ENCODE results near the gene LYSMD4. TPM values are rescaled to one million over a fixed set of nuclear protein-coding genes. Genes with fewer than 3 reads are reported as not detected.

LYSMD4 gene
- total and polyA plus RNA-seq, 4 donors: 3.9 to 12.1 (median 7.2) TPM

- 96% methylated on average over 5 of the region's 5 CpGs for WGBS
- Histone ChIP-seq H3K4me3 (ENCODE audit: low read depth in 1 of 3, low read length in 3 of 3) (no peak overlapping the region), H3K27me3 (ENCODE audit: control insufficient read depth in 4 of 4, insufficient read depth in 4 of 4, low read length in 3 of 4) (no peaks in the 10 kb centered on the region), H3K36me3 (ENCODE audit: control insufficient read depth in 4 of 4, insufficient read depth in 3 of 4, low read depth in 1 of 4, low read length in 3 of 4) (peaks cover 7 to 25% (median 22%) of the 10 kb centered on the region in 4 donors), H3K4me1 (ENCODE audit: control insufficient read depth in 4 of 4, insufficient read depth in 4 of 4, low read length in 3 of 4) (peaks cover 2 to 11% (median 6%) of the 10 kb centered on the region in 4 donors), H3K9ac (ENCODE audit: low read depth in 1 of 2, low read length in 2 of 2) (no peak overlapping the region), H3K27ac (ENCODE audit: low read depth in 1 of 2, low read length in 2 of 2) (no peak overlapping the region), H3K9me3 (ENCODE audit: control insufficient read depth in 4 of 4, low read length in 3 of 4) (no peaks in the 10 kb centered on the region)
- no peak for DNase-seq (ENCODE audit: low spot score)
- TF ChIP-seq CTCF (IDR thresholded peaks at IDR 0.05; ENCODE audit: low read depth, low read length, missing input control): no peak
- TF ChIP-seq RXRA (IDR thresholded peaks at IDR 0.05): no peak
- no peak for TF ChIP-seq JUND (IDR thresholded peaks at IDR 0.05)
- no peak for TF ChIP-seq EGR1 (IDR thresholded peaks at IDR 0.05; ENCODE audit: low read depth in 2 of 2)
- TF ChIP-seq TAF1 (conservative IDR thresholded peaks at IDR 0.05): no peak
- TF ChIP-seq SP1 (IDR thresholded peaks at IDR 0.05): no peak
- no peak for TF ChIP-seq HNF4G (IDR thresholded peaks at IDR 0.05)
- no peak for TF ChIP-seq FOXA1 (IDR thresholded peaks at IDR 0.05)
- no peak for TF ChIP-seq NR2F2 (IDR thresholded peaks at IDR 0.05)
- TF ChIP-seq ZBTB33 (IDR thresholded peaks at IDR 0.05): no peak
- no peak for TF ChIP-seq YY1 (IDR thresholded peaks at IDR 0.05)
- TF ChIP-seq RAD21 (IDR thresholded peaks at IDR 0.05): no peak
- no peak for TF ChIP-seq REST (IDR thresholded peaks at IDR 0.05)
- no peak for TF ChIP-seq GABPA (IDR thresholded peaks at IDR 0.05 in 1 of 2, conservative IDR thresholded peaks at IDR 0.05 in 1 of 2)
- TF ChIP-seq HNF4A (conservative IDR thresholded peaks at IDR 0.05): no peak
These were observed 21.6 kb downstream of the LYSMD4 start for GRCh38 chr15:99711625-99712024.

- TF ChIP-seq ATF3 (IDR thresholded peaks at IDR 0.05) (no peak), ZBTB33 (IDR thresholded peaks at IDR 0.05) (no peak), MAX (IDR thresholded peaks at IDR 0.05) (no peak)
- WGBS: 91% methylated on average over 16 of the region's 16 CpGs
- Histone ChIP-seq H3K4me3 (ENCODE audit: low read depth in 1 of 3, low read length in 3 of 3) (no peak overlapping the region), H3K9ac (ENCODE audit: low read depth in 1 of 2, low read length in 2 of 2) (peak overlapping the region in 1 of 2 donors; percentile 4), H3K4me1 (ENCODE audit: control insufficient read depth in 4 of 4, insufficient read depth in 4 of 4, low read length in 3 of 4) (peaks cover 2 to 11% (median 7%) of the 10 kb centered on the region in 4 donors), H3K36me3 (ENCODE audit: control insufficient read depth in 4 of 4, insufficient read depth in 3 of 4, low read depth in 1 of 4, low read length in 3 of 4) (peaks cover 4 to 21% (median 19%) of the 10 kb centered on the region in 4 donors), H3K27me3 (ENCODE audit: control insufficient read depth in 4 of 4, insufficient read depth in 4 of 4, low read length in 3 of 4) (no peaks in the 10 kb centered on the region), H3K27ac (ENCODE audit: low read depth in 1 of 2, low read length in 2 of 2) (peak overlapping the region; percentile 68 to 80), H3K9me3 (ENCODE audit: control insufficient read depth in 4 of 4, low read length in 3 of 4) (no peaks in the 10 kb centered on the region)
- no peak for DNase-seq (ENCODE audit: low spot score)
These were observed 23.8 kb downstream of the LYSMD4 start for GRCh38 chr15:99709243-99709986.

All from liver (tissue), 9 donors.